HG03575 (cell line): ENCODE results near the gene CHAD.

ENCODE experiments used
- ATAC-seq: cut with Tn5 transposase; IDR thresholded peaks from one replicate; pipeline ENCODE4 v1.9.1; 2021; ENCODE audit not compliant: unreplicated experiment, insufficient number of reproducible peaks, low FRiP score; ENCODE audit errors: extremely low read depth

Gene CHAD

GRCh38 chr17:50462446-50462845 lies 6.2 kb downstream of the CHAD start:
- no peak for ATAC-seq

GRCh38 chr17:50461550-50462132 lies 7.0 kb downstream of the CHAD start:
- no peak for ATAC-seq

GRCh38 chr17:50460831-50461526 lies 7.7 kb downstream of the CHAD start:
- no peak for ATAC-seq

- ATAC-seq = no peak
These were observed 8.9 kb downstream of the CHAD start for GRCh38 chr17:50459756-50460155.

- no peak for ATAC-seq
These were observed 9.7 kb downstream of the CHAD start for GRCh38 chr17:50458701-50459676.

GRCh38 chr17:50458270-50458669 lies 10.4 kb downstream of the CHAD start:
- no peak for ATAC-seq

GRCh38 chr17:50457621-50458020 lies 11.1 kb downstream of the CHAD start:
- ATAC-seq = no peak

- ATAC-seq = no peak
These were observed 14.8 kb downstream of the CHAD start for GRCh38 chr17:50453901-50454300.

- no peak for ATAC-seq
These were observed 15.9 kb downstream of the CHAD start for GRCh38 chr17:50452630-50453300.

- ATAC-seq = no peak
These were observed 16.6 kb downstream of the CHAD start for GRCh38 chr17:50451943-50452629.

GRCh38 chr17:50448643-50449042 lies 20.0 kb downstream of the CHAD start:
- no peak for ATAC-seq

GRCh38 chr17:50447870-50448595 lies 20.6 kb downstream of the CHAD start:
- ATAC-seq = no peak

GRCh38 chr17:50445730-50446325 lies 22.9 kb downstream of the CHAD start:
- no peak for ATAC-seq

- no peak for ATAC-seq
These were observed 23.6 kb downstream of the CHAD start for GRCh38 chr17:50444841-50445715.

GRCh38 chr17:50443505-50443974 lies 25.1 kb downstream of the CHAD start:
- no peak for ATAC-seq

GRCh38 chr17:50440838-50441829 lies 27.5 kb downstream of the CHAD start:
- ATAC-seq = no peak
